ENCODE results near the gene COX6B1.

DNA sequence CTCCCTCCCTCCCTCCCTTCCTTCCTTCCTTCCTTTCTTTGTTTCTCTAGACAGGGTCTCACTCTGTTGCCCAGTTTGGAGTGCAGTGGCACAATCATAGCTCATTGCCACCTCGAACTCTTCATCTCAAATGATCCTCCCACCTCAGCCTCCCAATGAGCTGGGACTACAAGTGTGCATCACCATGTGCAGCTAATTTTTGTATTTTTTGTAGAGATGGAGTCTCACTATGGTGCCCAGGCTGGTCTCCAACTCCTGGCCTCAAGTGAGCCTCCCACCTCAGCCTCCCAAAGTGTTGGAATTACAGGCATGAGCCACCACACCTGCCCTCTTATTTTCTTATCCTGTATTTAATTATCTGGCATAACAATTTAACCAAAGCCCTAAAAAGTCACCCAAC lies 22.6 kb downstream of the COX6B1 start:
- TF ChIP-seq POLR2AphosphoS5 (IDR thresholded peaks at IDR 0.05; ENCODE audit: low read depth, low read length), result no peak
- no peak for TF ChIP-seq POLR2A (IDR thresholded peaks at IDR 0.05; ENCODE audit: low read depth, low read length)
- no peak for TF ChIP-seq TAF1 (IDR thresholded peaks at IDR 0.05; ENCODE audit: borderline replicate concordance, low read depth, low read length)

All from GM12892 (cell line).